Mesodermal cell (in vitro differentiated cells): ENCODE measurements around the gene CLEC4M.
"Not testable (repeated sequence)": the region's sequence is repeated elsewhere in the genome, so short reads cannot be mapped to it uniquely, and the experiment has no call there.

Experiments used
- H3K27ac ChIP-seq: 2 replicates; pipeline ENCODE4 v1.7.0; 2013; ENCODE audit warnings: mild to moderate bottlenecking, low read depth, low read length, moderate library complexity; ENCODE audit not compliant: severe bottlenecking
- H3K36me3 ChIP-seq: 2 replicates; pipeline ENCODE4 v1.7.1; 2013; ENCODE audit warnings: mild to moderate bottlenecking, low read length, moderate library complexity; ENCODE audit not compliant: control insufficient read depth, insufficient read depth
- H3K4me1 ChIP-seq: one replicate; pipeline ENCODE4 v1.7.1; 2013; ENCODE audit warnings: mild to moderate bottlenecking, low read length; ENCODE audit not compliant: insufficient read depth, control insufficient read depth, poor library complexity, severe bottlenecking
- H3K4me3 ChIP-seq: 2 replicates; pipeline ENCODE4 v1.7.0; 2013; ENCODE audit warnings: low read length, control low read depth, mild to moderate bottlenecking; ENCODE audit not compliant: insufficient read depth, poor library complexity, severe bottlenecking; ENCODE audit errors: extremely low read depth
- H3K9me3 ChIP-seq: 2 replicates; pipeline ENCODE4 v1.7.1; 2013; ENCODE audit warnings: mild to moderate bottlenecking, low read length, moderate library complexity; ENCODE audit not compliant: control insufficient read depth
- WGBS, 2 experiments: methylation state at CpG; one replicate each; pipeline ENCODE4 v1.1.5; 2013; ENCODE audit warnings: missing lambda C conversion rate in 2 of 2; ENCODE audit not compliant: insufficient coverage in 2 of 2; 5-methylcytosine and 5-hydroxymethylcytosine counted together

CLEC4M gene

GRCh38 chr19:7788178-7788932 is 25.3 kb downstream of the CLEC4M start:
- no peak overlapping the region for H3K4me3 ChIP-seq
- no peak overlapping the region for H3K27ac ChIP-seq

GRCh38 chr19:7788933-7789323 is 25.9 kb downstream of the CLEC4M start:
- no peak overlapping the region for H3K4me3 ChIP-seq
- no peaks in the 10 kb centered on the region for H3K9me3 ChIP-seq
- H3K4me1 ChIP-seq = no peaks in the 10 kb centered on the region
- H3K36me3 ChIP-seq = no peaks in the 10 kb centered on the region
- H3K27ac ChIP-seq = no peak overlapping the region
- WGBS, 2 experiments = 4 to 6% methylated on average over 14 to 17 of the region's 23 CpGs

More at GRCh38 chr19:7788178-7788932, 25.3 kb downstream of the CLEC4M start:
- 11 to 17% methylated on average over 29 to 35 of the region's 67 CpGs for WGBS, 2 experiments
- Histone ChIP-seq H3K4me1 (no peaks in the 10 kb centered on the region), H3K36me3 (no peaks in the 10 kb centered on the region), H3K9me3 (no peaks in the 10 kb centered on the region)

- 15 to 40% methylated on average over 9 to 19 of the region's 31 CpGs for WGBS, 2 experiments
These were observed 26.4 kb downstream of the CLEC4M start for GRCh38 chr19:7789447-7789846.

GRCh38 chr19:7790416-7790815 is 27.4 kb downstream of the CLEC4M start:
- WGBS, 2 experiments = 87 to 89% methylated on average over 3 to 14 of the region's 14 CpGs
- no peaks in the 10 kb centered on the region for H3K9me3 ChIP-seq
- no peak overlapping the region for H3K4me3 ChIP-seq
- H3K27ac ChIP-seq = no peak overlapping the region
- H3K36me3 ChIP-seq = no peaks in the 10 kb centered on the region
- H3K4me1 ChIP-seq = no peaks in the 10 kb centered on the region

More at GRCh38 chr19:7789447-7789846, 26.4 kb downstream of the CLEC4M start:
- no peaks in the 10 kb centered on the region for H3K4me1 ChIP-seq
- H3K4me3 ChIP-seq = no peak overlapping the region
- H3K27ac ChIP-seq = no peak overlapping the region
- H3K36me3 ChIP-seq = no peaks in the 10 kb centered on the region
- no peaks in the 10 kb centered on the region for H3K9me3 ChIP-seq

GRCh38 chr19:7792281-7792680 is 29.2 kb downstream of the CLEC4M start:
- Histone ChIP-seq H3K9me3 (no peaks in the 10 kb centered on the region), H3K4me3 (no peak overlapping the region), H3K4me1 (no peaks in the 10 kb centered on the region), H3K36me3 (no peaks in the 10 kb centered on the region), H3K27ac (no peak overlapping the region)
- 76 to 91% methylated on average over 5 of the region's 7 CpGs for WGBS, 2 experiments

GRCh38 chr19:7792701-7793100 is 29.7 kb downstream of the CLEC4M start:
- H3K4me3 ChIP-seq, H3K27ac ChIP-seq, H3K4me1 ChIP-seq, H3K36me3 ChIP-seq, H3K9me3 ChIP-seq: not testable (repeated sequence)
- 83 to 93% methylated on average over 4 to 7 of the region's 7 CpGs for WGBS, 2 experiments

GRCh38 chr19:7793493-7793892 is 30.4 kb downstream of the CLEC4M start:
- Histone ChIP-seq H3K36me3 (no peaks in the 10 kb centered on the region), H3K4me3 (no peak overlapping the region), H3K4me1 (no peaks in the 10 kb centered on the region), H3K27ac (no peak overlapping the region), H3K9me3 (no peaks in the 10 kb centered on the region)
- 66 to 70% methylated on average over 3 of the region's 3 CpGs for whole genome bisulfite sequencing, 2 experiments

GRCh38 chr19:7795555-7796161 is 32.6 kb downstream of the CLEC4M start:
- Histone ChIP-seq H3K27ac (no peak overlapping the region), H3K36me3 (no peaks in the 10 kb centered on the region), H3K9me3 (no peaks in the 10 kb centered on the region), H3K4me3 (no peak overlapping the region), H3K4me1 (no peaks in the 10 kb centered on the region)
- WGBS, 2 experiments = 81 to 93% methylated on average over 2 to 4 of the region's 8 CpGs

GRCh38 chr19:7799640-7800355 is 36.8 kb downstream of the CLEC4M start:
- 6 to 10% methylated on average over 21 to 22 of the region's 34 CpGs for WGBS, 2 experiments
- Histone ChIP-seq H3K36me3 (no peaks in the 10 kb centered on the region), H3K27ac (no peak overlapping the region), H3K9me3 (peaks cover 12% of the 10 kb centered on the region), H3K4me1 (no peaks in the 10 kb centered on the region), H3K4me3 (no peak overlapping the region)

GRCh38 chr19:7801020-7801570 is 38.1 kb downstream of the CLEC4M start:
- Histone ChIP-seq H3K9me3 (peaks cover 12% of the 10 kb centered on the region), H3K4me3 (no peak overlapping the region), H3K27ac (no peak overlapping the region), H3K4me1 (no peaks in the 10 kb centered on the region), H3K36me3 (no peaks in the 10 kb centered on the region)
- WGBS, 2 experiments = 86 to 87% methylated on average over 16 of the region's 17 CpGs
